Measurements from ENCODE around the gene TAPBPL.

TAPBPL gene

GRCh38 chr12:6440391-6440790 is 11.5 kb upstream of the TAPBPL start:
- Histone ChIP-seq H3K36me3 (ENCODE audit: insufficient read depth, low read depth, low read length) (no peaks in the 10 kb centered on the region), H3K4me1 (ENCODE audit: insufficient read depth, low read length) (no peaks in the 10 kb centered on the region), H3K9ac (ENCODE audit: low read depth, low read length) (no peak overlapping the region), H3K27me3 (ENCODE audit: insufficient read depth, low read length) (no peaks in the 10 kb centered on the region), H3K4me3 (ENCODE audit: low read length) (no peak overlapping the region), H3K9me3 (ENCODE audit: insufficient read depth, low read depth, low read length) (no peaks in the 10 kb centered on the region), H3K27ac (ENCODE audit: low read length) (no peak overlapping the region)

- Histone ChIP-seq H3K27ac (ENCODE audit: low read length) (no peak overlapping the region), H3K4me1 (ENCODE audit: insufficient read depth, low read length) (no peaks in the 10 kb centered on the region), H3K36me3 (ENCODE audit: insufficient read depth, low read depth, low read length) (no peaks in the 10 kb centered on the region), H3K9me3 (ENCODE audit: insufficient read depth, low read depth, low read length) (no peaks in the 10 kb centered on the region), H3K27me3 (ENCODE audit: insufficient read depth, low read length) (no peaks in the 10 kb centered on the region), H3K9ac (ENCODE audit: low read depth, low read length) (no peak overlapping the region), H3K4me3 (ENCODE audit: low read length) (no peak overlapping the region)
Observed at GRCh38 chr12:6442836-6443235, 9.0 kb upstream of the TAPBPL start.

GRCh38 chr12:6443361-6443983 is 8.4 kb upstream of the TAPBPL start:
- Histone ChIP-seq H3K27me3 (ENCODE audit: insufficient read depth, low read length) (no peaks in the 10 kb centered on the region), H3K27ac (ENCODE audit: low read length) (no peak overlapping the region), H3K36me3 (ENCODE audit: insufficient read depth, low read depth, low read length) (no peaks in the 10 kb centered on the region), H3K4me1 (ENCODE audit: insufficient read depth, low read length) (no peaks in the 10 kb centered on the region), H3K9me3 (ENCODE audit: insufficient read depth, low read depth, low read length) (no peaks in the 10 kb centered on the region), H3K9ac (ENCODE audit: low read depth, low read length) (no peak overlapping the region), H3K4me3 (ENCODE audit: low read length) (no peak overlapping the region)

- no peak overlapping the region for H3K9ac ChIP-seq (ENCODE audit: low read depth, low read length)
- no peaks in the 10 kb centered on the region for H3K27me3 ChIP-seq (ENCODE audit: insufficient read depth, low read length)
- no peaks in the 10 kb centered on the region for H3K9me3 ChIP-seq (ENCODE audit: insufficient read depth, low read depth, low read length)
- H3K27ac ChIP-seq (ENCODE audit: low read length), result no peak overlapping the region
- H3K36me3 ChIP-seq (ENCODE audit: insufficient read depth, low read depth, low read length), result no peaks in the 10 kb centered on the region
- H3K4me1 ChIP-seq (ENCODE audit: insufficient read depth, low read length), result no peaks in the 10 kb centered on the region
- H3K4me3 ChIP-seq (ENCODE audit: low read length), result no peak overlapping the region
Observed at GRCh38 chr12:6444031-6444430, 7.8 kb upstream of the TAPBPL start.

- Histone ChIP-seq H3K27ac (ENCODE audit: low read length) (no peak within 1 kb of the TSS), H3K4me1 (ENCODE audit: insufficient read depth, low read length) (peaks cover 1% of the 10 kb centered on the region; the same call in 1 of the 2 replicates), H3K9me3 (ENCODE audit: insufficient read depth, low read depth, low read length) (no peaks in the 10 kb centered on the region), H3K27me3 (ENCODE audit: insufficient read depth, low read length) (no peaks in the 10 kb centered on the region), H3K4me3 (ENCODE audit: low read length) (no peak within 1 kb of the TSS), H3K9ac (ENCODE audit: low read depth, low read length) (no peak within 1 kb of the TSS), H3K36me3 (ENCODE audit: insufficient read depth, low read depth, low read length) (no peaks in the 10 kb centered on the region)
Observed at GRCh38 chr12:6444704-6445688, 6.8 kb upstream of the TAPBPL start, which contains the start of gene CD27. Gene CD27 (plus strand): TSS chr12:6444955. CDS start chr12:6445096, 141 bp downstream.

DNA sequence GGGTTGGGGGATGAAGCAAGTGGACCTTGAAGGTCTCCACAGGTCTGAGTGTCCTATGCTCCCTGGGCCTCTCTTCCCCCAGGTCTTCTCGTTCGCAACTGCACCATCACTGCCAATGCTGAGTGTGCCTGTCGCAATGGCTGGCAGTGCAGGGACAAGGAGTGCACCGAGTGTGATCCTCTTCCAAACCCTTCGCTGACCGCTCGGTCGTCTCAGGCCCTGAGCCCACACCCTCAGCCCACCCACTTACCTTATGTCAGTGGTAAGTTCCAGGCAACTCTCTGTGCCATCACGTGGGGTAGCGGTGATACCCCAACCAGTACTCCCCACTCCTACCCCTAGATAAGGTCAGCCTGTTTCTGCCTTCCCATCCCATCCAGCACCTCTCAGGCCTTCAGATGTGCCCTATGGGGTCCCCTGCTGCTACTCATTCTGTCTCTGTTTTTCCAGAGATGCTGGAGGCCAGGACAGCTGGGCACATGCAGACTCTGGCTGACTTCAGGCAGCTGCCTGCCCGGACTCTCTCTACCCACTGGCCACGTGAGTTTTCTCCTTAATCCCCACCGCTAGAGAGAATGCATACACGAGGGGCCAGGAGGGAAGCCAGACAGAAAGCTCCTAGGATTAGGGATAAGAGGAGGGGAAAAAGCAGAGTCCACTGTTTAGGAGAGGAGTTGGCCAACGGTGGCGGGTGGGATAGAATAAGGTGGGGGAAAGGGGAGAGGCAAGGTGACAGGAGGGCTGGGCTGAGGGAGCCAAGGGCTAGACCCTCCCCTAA is 1.6 kb upstream of the TAPBPL start:
- peak overlapping the region; percentile 79; the same call in 1 of the 2 replicates for H3K9ac ChIP-seq (ENCODE audit: low read depth, low read length)

GRCh38 chr12:6450869-6451347 is 934 bp upstream of the TAPBPL start:
- Histone ChIP-seq H3K36me3 (ENCODE audit: insufficient read depth, low read depth, low read length) (no peaks in the 10 kb centered on the region), H3K9ac (ENCODE audit: low read depth, low read length) (peak overlapping the region; percentile 79), H3K27ac (ENCODE audit: low read length) (peak overlapping the region; percentile 93), H3K4me1 (ENCODE audit: insufficient read depth, low read length) (peaks cover 30% of the 10 kb centered on the region), H3K9me3 (ENCODE audit: insufficient read depth, low read depth, low read length) (no peaks in the 10 kb centered on the region), H3K4me3 (ENCODE audit: low read length) (peak overlapping the region; percentile 57), H3K27me3 (ENCODE audit: insufficient read depth, low read length) (no peaks in the 10 kb centered on the region)

More for the DNA sequence above, 1.6 kb upstream of the TAPBPL start:
- Histone ChIP-seq H3K27me3 (ENCODE audit: insufficient read depth, low read length) (no peaks in the 10 kb centered on the region), H3K36me3 (ENCODE audit: insufficient read depth, low read depth, low read length) (no peaks in the 10 kb centered on the region), H3K4me1 (ENCODE audit: insufficient read depth, low read length) (peaks cover 30% of the 10 kb centered on the region), H3K4me3 (ENCODE audit: low read length) (peak overlapping the region; percentile 57; the same call in 1 of the 2 replicates), H3K27ac (ENCODE audit: low read length) (peak overlapping the region; percentile 2), H3K9me3 (ENCODE audit: insufficient read depth, low read depth, low read length) (no peaks in the 10 kb centered on the region)

GRCh38 chr12:6452245-6452943 is 552 bp downstream of the TAPBPL start:
- H3K9ac ChIP-seq (ENCODE audit: low read depth, low read length), result peak overlapping the region; percentile 79; the same call in 1 of the 2 replicates
- peak overlapping the region; percentile 19; the same call in 1 of the 2 replicates for H3K4me3 ChIP-seq (ENCODE audit: low read length)
- peak overlapping the region; percentile 93 for H3K27ac ChIP-seq (ENCODE audit: low read length)
- peaks cover 30% of the 10 kb centered on the region for H3K4me1 ChIP-seq (ENCODE audit: insufficient read depth, low read length)
- H3K9me3 ChIP-seq (ENCODE audit: insufficient read depth, low read depth, low read length), result no peaks in the 10 kb centered on the region
- no peaks in the 10 kb centered on the region for H3K36me3 ChIP-seq (ENCODE audit: insufficient read depth, low read depth, low read length)
- no peaks in the 10 kb centered on the region for H3K27me3 ChIP-seq (ENCODE audit: insufficient read depth, low read length)

DNA sequence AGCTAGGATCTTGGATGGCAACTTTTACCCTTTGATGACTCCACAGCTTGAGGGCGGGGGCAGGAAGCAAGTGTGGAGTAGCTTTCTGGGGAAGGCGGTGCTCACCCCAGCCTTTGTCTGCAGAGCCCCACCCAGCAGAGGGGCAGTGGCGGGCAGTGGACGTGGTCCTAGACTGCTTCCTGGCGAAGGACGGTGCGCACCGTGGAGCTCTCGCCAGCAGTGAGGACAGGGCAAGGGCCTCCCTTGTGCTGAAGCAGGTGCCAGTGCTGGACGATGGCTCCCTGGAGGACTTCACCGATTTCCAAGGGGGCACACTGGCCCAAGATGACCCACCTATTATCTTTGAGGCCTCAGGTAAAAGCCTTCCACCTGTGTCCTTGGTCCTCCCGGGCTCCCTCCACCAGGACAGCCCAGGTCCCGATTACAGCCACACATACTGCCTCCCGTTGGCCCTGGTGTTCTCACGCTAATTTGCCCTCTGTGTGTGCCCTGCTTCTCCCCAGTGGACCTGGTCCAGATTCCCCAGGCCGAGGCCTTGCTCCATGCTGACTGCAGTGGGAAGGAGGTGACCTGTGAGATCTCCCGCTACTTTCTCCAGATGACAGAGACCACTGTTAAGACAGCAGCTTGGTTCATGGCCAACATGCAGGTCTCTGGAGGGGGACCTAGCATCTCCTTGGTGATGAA is 1.2 kb downstream of the TAPBPL start:
- peak overlapping the region; percentile 19; the same call in 1 of the 2 replicates for H3K4me3 ChIP-seq (ENCODE audit: low read length)
- H3K9me3 ChIP-seq (ENCODE audit: insufficient read depth, low read depth, low read length), result no peaks in the 10 kb centered on the region
- H3K9ac ChIP-seq (ENCODE audit: low read depth, low read length), result peak overlapping the region; percentile 79; the same call in 1 of the 2 replicates
- H3K27me3 ChIP-seq (ENCODE audit: insufficient read depth, low read length), result no peaks in the 10 kb centered on the region
- H3K36me3 ChIP-seq (ENCODE audit: insufficient read depth, low read depth, low read length), result no peaks in the 10 kb centered on the region
- peak overlapping the region; percentile 93 for H3K27ac ChIP-seq (ENCODE audit: low read length)
- H3K4me1 ChIP-seq (ENCODE audit: insufficient read depth, low read length), result peaks cover 30% of the 10 kb centered on the region

- no peak overlapping the region for H3K9ac ChIP-seq (ENCODE audit: low read depth, low read length)
- no peak overlapping the region for H3K4me3 ChIP-seq (ENCODE audit: low read length)
- H3K36me3 ChIP-seq (ENCODE audit: insufficient read depth, low read depth, low read length), result peaks cover 29% of the 10 kb centered on the region
- H3K9me3 ChIP-seq (ENCODE audit: insufficient read depth, low read depth, low read length), result no peaks in the 10 kb centered on the region
- H3K27me3 ChIP-seq (ENCODE audit: insufficient read depth, low read length), result no peaks in the 10 kb centered on the region
- no peak overlapping the region for H3K27ac ChIP-seq (ENCODE audit: low read length)
- peaks cover 7% of the 10 kb centered on the region; the same call in 1 of the 2 replicates for H3K4me1 ChIP-seq (ENCODE audit: insufficient read depth, low read length)
Observed at GRCh38 chr12:6457220-6457945, 5.5 kb downstream of the TAPBPL start.
